VCaP (cell line): ENCODE results near the gene CMIP.

ENCODE experiments used
- H3K27ac ChIP-seq: fragments of 450-650 bp; 2 replicates; pipeline ENCODE4 v1.5.1; 2017
- CTCF ChIP-seq: fragments of 450-650 bp; conservative IDR thresholded peaks from 2 replicates; pipeline ENCODE4 v1.5.1; 2017; ENCODE audit warnings: mild to moderate bottlenecking, moderate library complexity

Gene CMIP

GRCh38 chr16:81720973-81721906 is 276.6 kb downstream of the CMIP start:
- no peak for TF ChIP-seq CTCF
- H3K27ac ChIP-seq = no peak overlapping the region

GRCh38 chr16:81723098-81723723 is 278.6 kb downstream of the CMIP start:
- H3K27ac ChIP-seq = no peak overlapping the region
- TF ChIP-seq CTCF = peak; percentile 71

- no peak overlapping the region for H3K27ac ChIP-seq
Observed at GRCh38 chr16:81728435-81728834, 283.8 kb downstream of the CMIP start.

GRCh38 chr16:81729451-81729850 is 284.8 kb downstream of the CMIP start:
- TF ChIP-seq CTCF = no peak
- no peak overlapping the region for H3K27ac ChIP-seq

More at GRCh38 chr16:81728435-81728834, 283.8 kb downstream of the CMIP start:
- TF ChIP-seq CTCF = no peak

DNA sequence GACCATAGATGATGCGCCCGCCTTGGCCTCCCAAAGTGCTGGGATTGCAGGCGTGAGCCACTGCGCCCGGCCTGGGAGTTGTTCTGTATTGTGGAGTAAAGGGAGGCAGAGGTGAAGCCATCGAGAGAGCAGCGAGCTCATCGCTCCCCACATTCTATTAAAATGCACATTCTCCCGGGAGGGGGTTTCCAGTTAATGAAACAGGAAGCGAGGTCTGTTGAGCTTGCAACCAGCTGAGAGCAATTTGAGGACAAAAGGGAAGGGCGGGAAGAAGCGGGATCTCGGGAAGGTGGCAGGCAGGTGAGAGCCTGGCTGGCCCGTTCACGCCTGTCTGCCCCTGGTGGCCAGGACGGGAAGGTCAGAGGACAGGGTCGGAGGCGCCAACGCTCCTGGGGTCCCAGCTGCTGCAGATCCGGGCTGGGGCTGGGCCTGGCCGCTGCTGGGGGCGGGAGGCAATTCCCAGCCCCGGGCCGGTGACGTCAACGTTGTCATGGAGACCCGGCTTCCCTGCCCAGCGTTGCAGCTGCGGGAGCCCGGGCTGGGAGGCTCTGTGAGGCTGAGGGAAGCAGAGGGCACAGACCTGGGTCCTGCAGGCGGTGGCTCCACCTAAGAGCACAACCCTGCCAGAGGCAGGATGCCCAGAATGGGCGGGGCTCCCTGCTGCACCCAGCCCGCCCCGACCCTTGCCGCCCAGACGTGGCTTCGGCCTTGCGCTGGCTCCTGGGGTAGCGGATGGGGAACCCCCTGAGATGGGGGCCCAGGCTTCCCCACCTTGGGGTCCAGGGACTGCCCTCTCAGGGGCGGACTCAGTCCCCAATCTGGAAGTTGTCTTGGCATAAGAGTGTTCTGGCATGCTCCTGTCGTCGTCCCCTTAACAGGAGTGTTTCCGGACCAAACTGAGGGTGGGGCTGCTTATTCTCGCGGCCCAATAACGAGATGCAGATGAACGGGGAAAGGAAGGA is 285.8 kb downstream of the CMIP start:
- H3K27ac ChIP-seq = no peak overlapping the region
- peak; percentile 72 for TF ChIP-seq CTCF

DNA sequence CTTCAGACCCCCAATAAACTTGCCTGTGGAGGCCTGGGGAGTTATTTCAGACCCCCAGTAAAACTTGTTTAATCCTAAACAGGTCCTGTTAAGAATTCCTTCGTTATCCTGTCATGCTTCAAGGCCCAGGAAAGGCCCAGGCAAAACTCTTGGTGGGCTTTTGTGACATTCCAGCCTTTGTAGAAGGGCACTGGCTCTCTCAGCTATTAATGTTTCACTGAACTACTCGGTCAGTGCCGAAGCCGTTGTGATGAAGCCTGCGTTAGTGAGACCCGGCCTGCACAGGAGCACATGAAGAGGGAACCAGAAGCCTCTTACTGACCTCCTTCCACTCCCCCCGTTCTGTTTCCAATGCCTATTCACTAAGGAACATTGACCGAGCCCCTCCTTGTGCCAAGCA is 287.0 kb downstream of the CMIP start:
- TF ChIP-seq CTCF = no peak
- H3K27ac ChIP-seq = no peak overlapping the region

DNA sequence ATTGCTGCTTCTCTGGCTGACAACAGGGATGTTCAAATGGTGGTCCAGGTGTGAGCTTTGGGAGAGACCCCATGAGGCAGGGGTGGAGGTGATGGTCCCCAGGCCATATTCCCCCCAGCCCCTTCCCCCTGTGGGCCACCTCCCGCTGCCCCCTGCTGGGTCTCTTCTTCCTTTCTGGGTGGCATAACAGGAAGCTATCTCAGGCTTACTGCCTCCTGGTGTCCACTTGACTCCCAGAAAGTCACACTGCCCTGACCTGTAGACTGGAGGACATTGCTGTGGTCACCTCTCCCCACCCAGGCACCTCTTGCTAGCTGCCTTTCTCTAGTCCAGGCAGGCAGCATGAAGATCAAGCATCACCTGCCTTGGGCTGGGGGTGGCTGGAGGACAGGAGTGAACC is 288.1 kb downstream of the CMIP start:
- no peak overlapping the region for H3K27ac ChIP-seq
- no peak for TF ChIP-seq CTCF
